Central memory CD8-positive, alpha-beta T cell (primary cell): Measurements from ENCODE around the gene SOBP.

Experiments
- ATAC-seq: fragments of 150-1000 bp; cut with Tn5 transposase; replicated peaks from 2 replicates; pipeline ENCODE4 v1.10.0; 2022; ENCODE audit warnings: mild to moderate bottlenecking, moderate FRiP score, moderate number of reproducible peaks; ENCODE audit not compliant: poor library complexity, severe bottlenecking; ENCODE audit errors: extremely low read depth
- DNase-seq, 2 donors: peaks; one replicate each; pipeline ENCODE4 v3.0.0; 2021; ENCODE audit warnings: low spot score in 2 of 2
- H3K27ac Mint-ChIP-seq: one replicate; pipeline ENCODE4 v1.8.0; 2022; ENCODE audit warnings: low read depth, mild to moderate bottlenecking, moderate library complexity, mixed read lengths
- H3K27me3 Mint-ChIP-seq: one replicate; pipeline ENCODE4 v1.8.0; 2022; ENCODE audit warnings: mixed read lengths
- H3K36me3 Mint-ChIP-seq: one replicate; pipeline ENCODE4 v1.8.0; 2022; ENCODE audit warnings: mild to moderate bottlenecking, moderate library complexity, mixed read lengths; ENCODE audit not compliant: insufficient read depth
- H3K4me1 Mint-ChIP-seq: one replicate; pipeline ENCODE4 v1.8.0; 2022; ENCODE audit warnings: mixed read lengths
- H3K4me3 Mint-ChIP-seq: one replicate; pipeline ENCODE4 v1.8.0; 2022; ENCODE audit warnings: mild to moderate bottlenecking, moderate library complexity, mixed read lengths
- H3K9me3 Mint-ChIP-seq: one replicate; pipeline ENCODE4 v1.8.0; 2022; ENCODE audit warnings: mixed read lengths

Gene SOBP

DNA sequence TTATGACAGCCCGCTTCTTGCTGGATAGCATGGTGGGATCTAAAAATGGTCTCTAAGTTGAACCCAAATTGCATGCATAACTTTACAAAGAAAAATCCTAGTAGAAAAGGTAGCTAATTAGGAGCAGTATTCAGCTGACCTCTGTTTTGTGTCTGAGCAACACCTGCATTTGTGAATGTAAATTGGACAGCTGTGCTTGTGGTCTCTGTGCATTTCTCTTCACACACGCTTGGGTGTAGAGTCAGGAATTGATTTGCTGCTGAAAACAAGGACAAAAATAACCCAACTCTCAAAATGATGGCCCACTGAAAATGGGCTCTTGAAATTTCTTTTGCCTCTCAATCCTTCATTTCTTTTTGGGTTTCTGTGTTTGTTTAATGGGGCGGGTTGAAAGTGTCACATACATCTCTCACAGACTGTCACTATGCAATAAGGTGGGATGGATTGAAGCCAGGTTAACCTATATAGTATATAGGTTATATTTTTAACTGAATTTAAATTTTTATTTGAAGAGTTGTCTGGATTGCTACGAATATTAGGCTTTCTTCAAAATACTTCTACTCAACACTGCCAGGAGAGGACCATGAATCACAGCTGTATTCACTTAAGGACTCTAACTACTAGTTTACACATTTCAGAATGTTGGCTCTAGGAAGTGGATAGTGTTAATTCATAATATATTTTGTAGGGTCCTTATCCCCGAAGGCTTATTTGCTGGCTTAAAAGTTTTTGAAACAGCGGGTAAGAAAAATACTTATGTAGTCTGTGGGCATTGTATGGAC lies 46.5 kb downstream of the SOBP start:
- H3K27me3 Mint-ChIP-seq = peaks cover 10% of the 10 kb centered on the region
- no peaks in the 10 kb centered on the region for H3K4me1 Mint-ChIP-seq
- ATAC-seq (no peak), DNase-seq (no peak)
- no peaks in the 10 kb centered on the region for H3K36me3 Mint-ChIP-seq
- no peak overlapping the region for H3K27ac Mint-ChIP-seq
- H3K4me3 Mint-ChIP-seq = no peak overlapping the region
- no peaks in the 10 kb centered on the region for H3K9me3 Mint-ChIP-seq

DNA sequence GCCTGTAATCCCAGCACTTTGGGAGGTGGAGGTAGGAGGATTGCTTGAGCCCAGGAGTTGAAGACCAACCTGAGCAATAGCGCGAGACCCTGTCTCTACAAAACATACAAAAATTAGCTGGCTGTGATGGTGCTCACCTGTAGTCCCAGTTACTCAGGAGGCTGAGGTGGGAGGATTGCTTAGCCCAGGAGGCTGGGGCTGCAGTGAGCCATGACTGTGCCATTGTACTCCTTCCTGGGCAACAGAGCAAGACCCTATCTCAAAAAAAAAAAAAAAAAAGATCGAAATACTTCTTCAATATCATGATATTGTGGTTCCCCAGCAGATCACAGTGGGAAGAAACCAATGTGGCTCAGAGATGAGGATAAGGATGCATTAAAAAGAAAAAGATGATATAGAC lies 47.6 kb downstream of the SOBP start:
- Mint-ChIP-seq H3K4me3 (no peak overlapping the region), H3K27ac (no peak overlapping the region), H3K27me3 (peaks cover 21% of the 10 kb centered on the region), H3K9me3 (no peaks in the 10 kb centered on the region), H3K36me3 (no peaks in the 10 kb centered on the region), H3K4me1 (no peaks in the 10 kb centered on the region)
- no peak for DNase-seq
- ATAC-seq = no peak

DNA sequence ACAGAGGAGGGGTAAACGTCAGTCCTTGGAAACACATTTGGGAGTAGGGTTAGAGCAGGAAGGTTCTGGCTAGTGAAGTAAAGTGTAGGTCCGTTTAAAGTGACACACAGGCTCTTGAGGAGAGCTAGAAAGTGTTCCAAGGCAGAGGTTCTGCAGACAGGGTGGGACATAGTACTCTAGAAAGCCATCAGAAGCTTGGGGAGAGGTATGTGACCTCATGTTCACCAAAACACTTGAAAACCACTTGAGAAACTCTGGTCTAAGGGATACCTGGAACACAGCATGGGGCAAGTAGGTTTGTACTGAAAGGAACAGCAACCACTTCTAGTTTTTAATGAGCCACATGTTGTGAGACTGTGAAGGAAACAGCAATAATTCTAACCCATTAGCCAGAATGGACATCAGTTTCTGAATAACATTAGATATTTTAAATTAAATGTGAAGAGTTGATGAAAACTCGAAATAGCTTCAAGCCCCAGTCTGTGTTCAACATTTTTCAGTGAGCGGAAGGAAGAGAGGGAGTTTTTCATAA lies 49.0 kb downstream of the SOBP start:
- Mint-ChIP-seq H3K27ac (no peak overlapping the region), H3K9me3 (no peaks in the 10 kb centered on the region), H3K4me1 (no peaks in the 10 kb centered on the region), H3K27me3 (peaks cover 35% of the 10 kb centered on the region), H3K36me3 (no peaks in the 10 kb centered on the region), H3K4me3 (no peak overlapping the region)
- DNase-seq (no peak), ATAC-seq (no peak)

DNA sequence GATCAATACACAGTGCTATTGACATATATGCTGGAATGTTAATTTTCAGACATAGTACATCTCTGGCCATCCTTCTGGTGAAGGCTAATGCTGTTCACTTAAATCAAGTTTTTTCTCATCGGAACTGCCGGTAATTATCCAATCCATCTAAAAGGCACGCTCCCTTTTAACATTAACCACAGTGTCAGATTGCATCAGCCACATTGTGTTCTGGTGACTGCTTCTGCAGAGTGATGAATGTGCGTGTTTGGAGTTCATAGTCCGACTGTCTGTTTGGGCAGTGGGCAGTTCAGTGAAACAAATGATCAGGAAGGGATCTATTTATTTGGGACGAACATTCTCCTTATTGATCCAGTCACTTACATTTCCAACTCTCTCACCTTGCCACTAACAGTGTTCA lies 49.5 kb downstream of the SOBP start:
- Mint-ChIP-seq H3K9me3 (no peaks in the 10 kb centered on the region), H3K4me3 (no peak overlapping the region), H3K36me3 (no peaks in the 10 kb centered on the region), H3K4me1 (no peaks in the 10 kb centered on the region), H3K27ac (no peak overlapping the region), H3K27me3 (peaks cover 40% of the 10 kb centered on the region)
- ATAC-seq (no peak), DNase-seq (no peak)

DNA sequence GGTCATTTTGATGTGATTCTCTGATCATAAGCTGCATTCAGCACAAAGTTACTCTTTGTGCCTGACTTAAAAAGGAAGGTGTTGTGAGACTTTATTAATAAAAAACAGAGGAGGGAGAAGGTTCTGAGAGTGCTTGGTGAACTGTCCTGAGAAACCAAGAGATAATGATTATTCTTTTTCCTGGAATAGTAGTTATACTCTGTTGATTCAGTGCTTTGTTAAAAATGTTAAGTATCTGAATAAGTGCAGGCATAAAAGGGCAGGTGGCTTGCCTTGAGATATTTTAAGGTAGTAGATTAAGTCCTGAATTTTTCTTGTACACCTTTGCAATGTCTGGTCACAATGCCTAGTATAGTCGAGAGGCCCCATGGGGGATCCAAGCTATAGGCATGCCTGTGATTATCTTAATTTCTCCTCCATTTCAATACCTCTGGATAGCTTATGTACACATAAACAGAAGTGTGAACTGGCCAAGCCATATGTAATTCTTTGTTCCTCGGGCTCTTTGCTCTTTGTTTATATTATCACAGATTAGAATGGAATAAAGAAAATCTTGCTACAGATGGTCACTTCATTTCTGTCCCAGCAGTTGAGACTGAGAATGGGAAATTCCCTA lies 50.0 kb downstream of the SOBP start:
- ATAC-seq (no peak), DNase-seq (no peak)
- no peak overlapping the region for H3K4me3 Mint-ChIP-seq
- peaks cover 45% of the 10 kb centered on the region for H3K27me3 Mint-ChIP-seq
- no peaks in the 10 kb centered on the region for H3K4me1 Mint-ChIP-seq
- no peaks in the 10 kb centered on the region for H3K36me3 Mint-ChIP-seq
- H3K27ac Mint-ChIP-seq = no peak overlapping the region
- no peaks in the 10 kb centered on the region for H3K9me3 Mint-ChIP-seq

DNA sequence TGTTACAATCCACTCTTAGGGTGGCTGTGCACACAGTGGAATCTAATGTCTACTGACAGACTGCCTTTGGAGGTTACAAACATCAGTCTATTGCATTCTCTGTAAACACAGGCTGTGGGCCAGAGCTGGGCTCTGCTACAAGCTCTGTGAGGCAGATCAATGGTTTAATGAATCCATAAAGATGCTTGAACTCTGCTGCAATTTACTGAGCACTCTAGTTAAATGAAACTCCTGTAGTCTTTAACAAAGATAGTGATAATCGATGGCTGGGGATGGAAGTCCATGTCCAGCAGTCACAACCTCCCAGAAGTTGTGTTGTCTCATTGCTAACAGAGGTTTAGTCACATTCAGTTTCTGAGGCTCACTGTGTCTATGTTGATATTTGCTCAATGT lies 50.5 kb downstream of the SOBP start:
- H3K27me3 Mint-ChIP-seq = peaks cover 49% of the 10 kb centered on the region
- no peaks in the 10 kb centered on the region for H3K36me3 Mint-ChIP-seq
- no peaks in the 10 kb centered on the region for H3K9me3 Mint-ChIP-seq
- DNase-seq = no peak
- H3K27ac Mint-ChIP-seq = no peak overlapping the region
- H3K4me3 Mint-ChIP-seq = no peak overlapping the region
- no peak for ATAC-seq
- H3K4me1 Mint-ChIP-seq = no peaks in the 10 kb centered on the region

DNA sequence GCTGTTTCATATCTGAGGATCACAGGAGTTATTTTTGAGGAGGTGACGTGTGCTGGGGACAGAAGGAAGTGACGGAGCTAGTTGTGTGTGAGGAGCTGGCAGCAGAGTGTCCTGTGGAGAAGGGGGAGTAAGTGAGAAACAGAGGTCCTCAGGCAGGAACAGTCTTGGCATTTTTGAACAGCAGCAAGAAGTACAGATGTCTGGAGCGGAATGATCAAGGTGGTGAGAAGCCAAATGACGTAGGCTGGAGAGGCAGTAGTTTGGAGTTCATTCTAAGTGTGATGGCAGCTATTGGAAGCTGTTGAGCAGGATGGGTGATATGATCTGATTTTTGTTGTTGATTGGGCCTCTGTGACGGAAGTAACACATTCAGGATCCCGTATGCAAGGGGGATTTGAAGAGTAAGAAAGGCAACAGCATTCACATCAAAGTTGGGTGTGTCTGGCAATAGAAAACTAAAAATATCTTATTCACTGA lies 52.3 kb downstream of the SOBP start:
- ATAC-seq (no peak), DNase-seq (no peak)
- no peak overlapping the region for H3K27ac Mint-ChIP-seq
- H3K4me1 Mint-ChIP-seq = no peaks in the 10 kb centered on the region
- no peaks in the 10 kb centered on the region for H3K36me3 Mint-ChIP-seq
- H3K4me3 Mint-ChIP-seq = no peak overlapping the region
- H3K27me3 Mint-ChIP-seq = peaks cover 58% of the 10 kb centered on the region
- H3K9me3 Mint-ChIP-seq = no peaks in the 10 kb centered on the region

DNA sequence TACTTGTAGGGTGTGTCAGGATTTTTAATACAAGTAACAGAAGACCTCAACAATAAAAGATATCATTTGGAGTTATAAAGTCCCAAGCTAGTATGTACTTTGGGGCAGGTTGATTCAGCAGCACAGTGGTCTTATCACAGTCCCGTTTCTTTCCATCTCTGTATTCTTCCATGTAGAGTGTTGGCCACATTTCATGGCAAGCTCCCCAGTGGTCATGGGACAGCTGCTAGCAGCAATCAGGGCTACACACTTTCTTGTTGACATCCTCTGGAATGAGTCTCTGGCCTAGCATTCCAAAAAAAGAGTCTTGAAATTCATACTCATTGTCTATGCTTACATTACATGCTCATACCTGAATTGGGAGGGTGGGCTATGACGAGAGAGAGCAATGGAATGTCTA lies 53.2 kb downstream of the SOBP start:
- Mint-ChIP-seq H3K36me3 (no peaks in the 10 kb centered on the region), H3K9me3 (no peaks in the 10 kb centered on the region), H3K4me3 (no peak overlapping the region), H3K27ac (no peak overlapping the region), H3K27me3 (peaks cover 58% of the 10 kb centered on the region), H3K4me1 (no peaks in the 10 kb centered on the region)
- no peak for ATAC-seq
- no peak for DNase-seq

DNA sequence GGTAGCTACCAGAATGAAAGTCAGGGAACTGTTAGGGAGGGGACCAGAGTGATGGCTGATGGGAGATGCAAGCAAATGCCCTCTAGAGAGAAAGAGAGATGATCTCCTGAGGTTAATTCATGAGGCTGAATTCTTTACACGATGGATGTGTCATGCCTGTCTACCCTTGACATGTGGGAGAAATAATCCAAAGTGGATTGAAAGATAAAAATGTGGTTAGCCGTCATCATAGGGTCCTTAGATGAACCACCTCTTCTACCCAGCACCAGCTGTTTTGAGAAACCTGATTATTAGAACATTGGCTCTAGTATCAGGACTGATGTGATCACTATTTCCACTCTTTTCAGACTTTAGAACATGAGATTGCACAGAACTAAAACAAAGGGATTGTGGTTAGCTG lies 53.6 kb downstream of the SOBP start:
- DNase-seq = no peak
- H3K36me3 Mint-ChIP-seq = no peaks in the 10 kb centered on the region
- no peak overlapping the region for H3K27ac Mint-ChIP-seq
- peaks cover 58% of the 10 kb centered on the region for H3K27me3 Mint-ChIP-seq
- H3K9me3 Mint-ChIP-seq = no peaks in the 10 kb centered on the region
- H3K4me1 Mint-ChIP-seq = no peaks in the 10 kb centered on the region
- ATAC-seq = no peak
- no peak overlapping the region for H3K4me3 Mint-ChIP-seq

DNA sequence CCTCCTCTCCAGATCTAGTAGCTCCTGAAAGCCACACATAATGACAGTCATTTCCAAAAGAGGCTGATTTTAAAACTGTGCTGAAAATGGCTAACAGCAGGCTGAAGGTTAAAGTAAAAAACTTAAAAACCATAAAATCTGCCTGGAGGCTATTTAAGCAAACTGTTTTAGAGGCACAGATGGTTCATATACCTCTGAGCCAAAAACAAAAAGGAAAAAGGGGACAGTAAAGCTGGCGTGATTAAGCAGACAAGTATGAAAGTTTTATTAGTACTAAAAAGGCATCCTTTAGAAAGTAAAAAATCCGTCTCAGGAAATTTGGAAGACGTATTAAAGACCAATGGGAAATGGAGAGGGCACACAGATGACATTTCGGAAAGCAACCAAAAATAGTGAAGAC lies 55.8 kb downstream of the SOBP start:
- H3K27ac Mint-ChIP-seq = no peak overlapping the region
- DNase-seq (no peak), ATAC-seq (no peak)
- H3K4me1 Mint-ChIP-seq = no peaks in the 10 kb centered on the region
- no peak overlapping the region for H3K4me3 Mint-ChIP-seq
- no peaks in the 10 kb centered on the region for H3K36me3 Mint-ChIP-seq
- no peaks in the 10 kb centered on the region for H3K9me3 Mint-ChIP-seq
- H3K27me3 Mint-ChIP-seq = peaks cover 47% of the 10 kb centered on the region

DNA sequence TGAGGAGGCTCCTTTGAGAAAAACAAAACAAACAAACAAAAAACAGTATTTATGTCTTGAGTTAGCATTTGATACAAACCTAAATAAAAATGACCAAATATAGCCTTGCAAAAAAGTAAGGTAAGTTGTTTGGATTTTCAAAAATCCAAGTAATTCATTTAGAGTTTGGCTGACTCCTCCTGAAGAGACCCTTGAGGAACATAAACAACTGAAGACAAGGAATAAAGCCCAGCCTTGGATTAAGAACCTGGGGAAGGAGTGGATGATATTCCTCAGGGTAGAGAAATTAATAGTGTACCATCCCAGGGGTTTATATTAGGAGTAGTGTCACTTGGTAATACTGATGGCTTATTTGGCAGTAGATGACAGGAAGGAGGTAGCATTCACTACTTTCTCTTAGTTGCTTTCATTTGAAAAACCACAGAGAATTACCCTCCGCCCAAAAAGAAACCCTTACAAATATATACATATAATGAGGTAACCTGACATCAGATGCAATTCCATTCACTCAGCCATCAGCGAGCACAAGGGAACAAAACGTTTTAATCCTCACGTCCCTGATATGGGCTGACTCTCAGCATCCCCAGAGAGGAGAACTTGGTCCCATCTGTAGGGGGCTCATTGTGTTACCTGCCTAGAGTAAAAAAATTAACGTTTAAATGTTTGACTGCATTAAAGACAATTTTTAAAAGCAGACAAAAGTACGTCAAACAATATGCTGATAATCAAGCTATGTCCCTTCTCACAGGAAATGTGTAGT lies 57.0 kb downstream of the SOBP start:
- Mint-ChIP-seq H3K4me1 (no peaks in the 10 kb centered on the region), H3K27me3 (peaks cover 43% of the 10 kb centered on the region), H3K9me3 (no peaks in the 10 kb centered on the region), H3K4me3 (no peak overlapping the region), H3K36me3 (no peaks in the 10 kb centered on the region), H3K27ac (no peak overlapping the region)
- no peak for DNase-seq
- no peak for ATAC-seq

DNA sequence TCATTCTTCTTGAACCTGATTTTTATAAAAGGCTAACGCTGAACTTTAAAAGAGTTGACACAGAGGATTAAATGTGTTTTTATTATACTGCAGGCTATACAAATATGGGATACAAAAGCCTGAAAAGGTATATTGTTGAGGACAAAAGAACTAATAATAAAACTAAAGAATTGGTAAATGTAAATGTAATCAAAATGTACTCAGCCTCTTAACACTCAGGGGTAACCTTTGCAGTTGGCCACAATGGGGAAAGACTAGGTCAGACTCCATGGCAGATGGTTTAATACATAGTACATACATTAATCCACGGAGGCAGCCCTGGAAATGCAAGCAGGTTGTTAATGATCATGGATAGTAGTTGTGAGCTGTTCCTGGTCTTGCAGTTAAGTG lies 57.5 kb downstream of the SOBP start:
- Mint-ChIP-seq H3K9me3 (no peaks in the 10 kb centered on the region), H3K36me3 (peaks cover under 1% of the 10 kb centered on the region), H3K4me3 (no peak overlapping the region), H3K4me1 (no peaks in the 10 kb centered on the region), H3K27me3 (peaks cover 38% of the 10 kb centered on the region), H3K27ac (no peak overlapping the region)
- DNase-seq (no peak), ATAC-seq (no peak)
